ENCODE data around the gene ANKRD9.

Gene ANKRD9

GRCh38 chr14:102487204-102487577 lies 22.4 kb downstream of the ANKRD9 start:
- TF ChIP-seq GATA2 (IDR thresholded peaks at IDR 0.05; ENCODE audit: low read depth, low read length) = no peak
- no peak for TF ChIP-seq GATA3 (IDR thresholded peaks at IDR 0.05; ENCODE audit: low read depth, low read length)

DNA sequence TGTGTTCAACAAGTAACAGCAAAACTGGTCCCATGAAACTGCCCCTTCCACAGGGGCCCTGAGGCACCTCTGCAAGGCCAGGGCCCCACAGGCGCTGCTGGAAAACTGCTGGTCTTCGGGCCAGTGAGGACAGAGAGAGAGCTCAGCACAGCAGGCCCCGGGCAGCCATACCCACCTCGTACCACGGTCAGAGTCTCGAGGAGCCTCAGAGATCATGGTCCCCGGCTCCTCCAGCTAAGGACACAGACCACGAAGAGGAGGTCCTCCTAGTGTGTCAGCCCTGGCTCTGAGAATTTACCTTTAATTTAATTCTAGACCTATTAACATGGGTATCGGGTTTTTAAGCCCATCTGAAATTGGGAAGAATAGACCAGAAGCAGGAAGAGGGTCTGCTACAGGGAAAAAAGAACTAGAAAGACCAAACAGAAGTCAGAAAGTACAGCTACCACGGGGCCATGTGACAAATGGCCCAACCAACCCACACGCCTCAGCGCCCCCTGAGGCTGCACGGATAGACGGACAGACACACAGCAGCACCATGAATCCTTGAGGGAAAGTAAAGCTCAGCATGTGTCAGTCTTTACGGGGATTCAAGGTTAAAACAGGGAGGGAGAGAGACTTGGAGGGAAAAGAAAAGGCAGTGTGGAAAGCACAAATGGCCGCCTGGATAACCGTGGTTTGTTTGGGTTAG lies 22.9 kb downstream of the ANKRD9 start:
- TF ChIP-seq GATA3 (IDR thresholded peaks at IDR 0.05; ENCODE audit: low read depth, low read length) (no peak), GATA2 (IDR thresholded peaks at IDR 0.05; ENCODE audit: low read depth, low read length) (no peak)

DNA sequence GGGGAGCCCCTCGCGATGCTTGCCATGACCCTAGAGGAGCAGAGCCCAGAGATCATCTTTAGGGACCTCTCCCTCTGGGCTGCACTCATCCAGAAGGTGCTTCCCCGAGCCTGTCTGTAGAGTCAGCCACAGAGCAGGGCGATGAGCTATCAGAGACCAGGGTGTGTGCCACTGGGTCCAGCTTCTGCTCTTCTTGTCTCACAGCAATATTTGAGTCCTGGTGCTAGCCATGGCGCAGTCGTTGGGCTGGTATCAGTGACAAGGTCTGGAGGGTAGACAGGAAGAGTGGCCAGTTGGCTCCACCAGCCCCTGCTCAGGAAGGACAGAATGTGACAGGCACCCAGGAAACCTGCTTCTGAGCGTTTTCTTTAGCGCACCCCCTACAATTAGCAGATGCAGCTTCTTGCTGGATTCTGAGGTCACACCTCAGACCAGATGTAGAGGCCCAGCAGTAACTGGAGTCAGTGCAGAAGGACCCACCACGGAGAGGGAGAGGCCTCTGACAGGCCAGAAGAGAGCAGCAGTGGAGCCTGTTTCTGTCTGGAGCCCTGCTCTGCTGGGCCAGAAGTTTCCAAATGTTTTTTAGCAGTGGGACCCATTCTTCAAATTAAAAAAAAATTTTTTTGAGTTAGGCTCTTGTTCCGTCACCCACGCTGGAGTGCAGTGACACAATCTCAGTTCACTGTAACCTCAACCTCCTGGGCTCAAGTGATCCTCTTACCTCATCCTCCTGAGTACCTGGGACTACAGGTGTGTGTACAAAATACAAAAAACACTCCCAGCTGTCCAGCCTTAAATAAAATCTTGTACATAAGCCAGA lies 23.7 kb downstream of the ANKRD9 start:
- TF ChIP-seq GATA2 (IDR thresholded peaks at IDR 0.05; ENCODE audit: low read depth, low read length) (no peak), GATA3 (IDR thresholded peaks at IDR 0.05; ENCODE audit: low read depth, low read length) (no peak)

DNA sequence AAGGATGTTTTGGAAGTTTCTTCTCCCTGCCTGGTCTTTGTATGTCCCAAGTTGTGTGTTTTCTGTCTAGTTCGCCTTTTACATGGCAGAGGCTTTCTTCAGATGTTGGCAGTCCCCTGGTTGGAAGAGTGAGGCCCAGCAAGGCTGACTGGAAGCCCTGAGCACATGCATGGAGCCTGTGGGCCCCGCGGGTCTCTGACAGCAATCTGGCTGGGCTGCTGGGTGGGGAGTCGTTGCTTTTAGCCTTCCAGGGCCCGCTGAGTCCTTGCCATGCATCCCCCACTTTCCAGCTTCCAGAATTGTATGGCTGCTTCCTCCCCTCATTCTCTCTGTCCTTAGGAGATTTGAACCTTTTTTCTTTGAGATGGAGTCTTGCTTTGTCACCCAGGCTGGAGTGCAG lies 25.3 kb downstream of the ANKRD9 start:
- TF ChIP-seq GATA2 (IDR thresholded peaks at IDR 0.05; ENCODE audit: low read depth, low read length) = no peak
- TF ChIP-seq GATA3 (IDR thresholded peaks at IDR 0.05; ENCODE audit: low read depth, low read length) = no peak

- no peak for TF ChIP-seq GATA3 (IDR thresholded peaks at IDR 0.05; ENCODE audit: low read depth, low read length)
Observed at GRCh38 chr14:102481791-102482238, 27.8 kb downstream of the ANKRD9 start.

DNA sequence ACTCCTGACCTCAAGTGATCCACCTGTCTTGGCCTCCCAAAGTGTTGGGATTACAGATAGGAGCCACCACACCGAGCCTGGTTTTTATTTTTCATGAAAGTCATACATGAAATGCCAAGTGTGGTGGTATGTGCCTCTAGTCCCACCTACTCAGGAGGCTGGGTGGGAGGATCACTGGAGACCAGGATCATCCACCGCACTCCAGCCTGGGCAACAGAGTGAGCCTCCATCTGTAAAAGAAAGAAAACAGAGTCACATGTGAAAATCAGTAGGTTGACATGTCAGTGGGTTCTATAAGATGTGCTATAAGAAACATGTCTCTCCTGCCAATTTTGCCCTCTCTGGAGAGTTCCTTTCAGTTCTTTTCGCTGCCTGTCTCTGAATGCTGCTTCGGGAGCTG lies 28.2 kb downstream of the ANKRD9 start:
- TF ChIP-seq GATA3 (IDR thresholded peaks at IDR 0.05; ENCODE audit: low read depth, low read length) (no peak), GATA2 (IDR thresholded peaks at IDR 0.05; ENCODE audit: low read depth, low read length) (no peak)

GRCh38 chr14:102479777-102480176 lies 29.8 kb downstream of the ANKRD9 start:
- no peak for TF ChIP-seq GATA3 (IDR thresholded peaks at IDR 0.05; ENCODE audit: low read depth, low read length)
- TF ChIP-seq GATA2 (IDR thresholded peaks at IDR 0.05; ENCODE audit: low read depth, low read length) = no peak

GRCh38 chr14:102479107-102479506 lies 30.5 kb downstream of the ANKRD9 start:
- no peak for TF ChIP-seq GATA3 (IDR thresholded peaks at IDR 0.05; ENCODE audit: low read depth, low read length)
- no peak for TF ChIP-seq GATA2 (IDR thresholded peaks at IDR 0.05; ENCODE audit: low read depth, low read length)

DNA sequence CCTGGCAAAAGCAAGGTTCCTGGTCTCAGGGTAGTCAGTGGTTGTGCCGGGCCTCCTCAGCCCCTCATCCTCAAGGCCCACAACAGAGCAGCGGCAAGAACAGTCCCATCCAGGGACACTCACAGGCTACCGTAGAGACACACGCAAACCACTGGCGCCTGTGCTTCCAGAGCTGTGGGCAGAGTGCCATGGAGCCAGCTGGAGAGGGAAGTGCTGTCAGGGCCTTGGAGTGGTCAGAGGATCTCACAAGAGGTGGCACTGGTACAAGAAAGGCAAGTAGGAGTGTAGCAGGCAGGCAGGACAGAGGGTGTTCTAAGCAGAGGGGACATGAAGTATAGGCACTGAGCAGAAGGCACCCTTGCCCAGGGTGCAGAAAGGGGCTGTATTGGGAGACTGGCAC lies 34.6 kb downstream of the ANKRD9 start:
- no peak for TF ChIP-seq GATA2 (IDR thresholded peaks at IDR 0.05; ENCODE audit: low read depth, low read length)
- no peak for TF ChIP-seq GATA3 (IDR thresholded peaks at IDR 0.05; ENCODE audit: low read depth, low read length)

GRCh38 chr14:102473559-102473958 lies 36.0 kb downstream of the ANKRD9 start:
- no peak for TF ChIP-seq GATA3 (IDR thresholded peaks at IDR 0.05; ENCODE audit: low read depth, low read length)
- TF ChIP-seq GATA2 (IDR thresholded peaks at IDR 0.05; ENCODE audit: low read depth, low read length) = no peak

DNA sequence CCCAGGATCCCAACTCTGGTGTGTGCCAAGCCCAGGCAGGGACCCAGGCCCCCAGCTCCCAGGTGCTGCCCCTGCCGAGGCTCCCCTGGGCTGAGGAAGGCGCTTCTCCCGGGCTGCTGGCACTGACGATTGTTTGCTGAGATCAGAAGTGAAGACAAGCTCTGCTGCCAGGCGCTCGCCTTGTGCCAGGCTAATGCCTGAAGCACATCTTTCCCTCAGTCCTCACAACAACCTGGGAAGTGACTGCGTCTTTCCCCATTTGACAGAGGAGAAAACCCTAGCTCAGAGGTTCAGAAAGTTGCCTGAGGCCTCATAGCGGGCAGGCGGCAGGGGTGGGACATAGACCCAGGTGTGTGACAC lies 36.8 kb downstream of the ANKRD9 start:
- no peak for TF ChIP-seq GATA2 (IDR thresholded peaks at IDR 0.05; ENCODE audit: low read depth, low read length)
- TF ChIP-seq GATA3 (IDR thresholded peaks at IDR 0.05; ENCODE audit: low read depth, low read length) = no peak

DNA sequence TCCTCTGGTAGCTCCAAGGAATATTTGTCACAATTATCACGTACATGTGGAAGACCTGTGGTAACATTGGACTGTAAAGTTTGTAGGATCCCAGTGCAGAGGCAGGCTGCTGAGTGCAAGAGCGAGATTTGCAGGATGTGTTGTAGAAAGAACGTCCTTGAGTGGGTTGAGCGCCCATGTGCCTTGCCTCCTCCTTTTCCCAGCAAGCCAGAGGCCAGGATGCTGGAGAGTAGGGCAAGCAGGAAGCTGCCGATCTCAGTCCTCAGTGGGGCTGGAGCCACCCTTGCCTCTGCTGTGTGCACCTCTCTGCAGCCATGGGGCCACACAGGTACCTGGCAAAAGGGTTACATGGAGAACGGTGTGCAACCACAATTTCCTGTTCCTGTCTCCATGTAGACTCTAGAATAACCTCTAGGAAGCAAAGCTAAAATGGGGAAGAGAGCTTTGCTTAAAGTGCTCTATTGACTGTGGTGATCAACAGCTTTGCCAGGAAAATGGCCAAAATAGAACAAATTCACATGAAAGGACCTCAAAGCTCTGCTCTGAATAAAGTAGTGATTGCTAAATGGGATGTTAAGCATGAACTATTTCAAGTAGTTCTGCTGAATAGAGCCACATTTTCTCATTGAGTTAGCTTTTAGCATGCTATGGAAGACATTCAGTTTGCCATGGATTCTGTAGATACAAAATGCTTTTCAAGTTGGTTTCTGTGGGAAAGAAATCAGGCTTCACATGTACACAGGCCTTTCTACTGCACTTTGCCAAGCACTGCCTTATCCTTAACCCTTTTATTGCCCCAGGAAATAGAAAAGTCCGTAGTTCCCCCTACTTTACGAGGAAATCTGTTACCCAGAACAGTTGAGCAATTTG lies 37.4 kb downstream of the ANKRD9 start:
- TF ChIP-seq GATA3 (IDR thresholded peaks at IDR 0.05; ENCODE audit: low read depth, low read length) = no peak
- no peak for TF ChIP-seq GATA2 (IDR thresholded peaks at IDR 0.05; ENCODE audit: low read depth, low read length)

DNA sequence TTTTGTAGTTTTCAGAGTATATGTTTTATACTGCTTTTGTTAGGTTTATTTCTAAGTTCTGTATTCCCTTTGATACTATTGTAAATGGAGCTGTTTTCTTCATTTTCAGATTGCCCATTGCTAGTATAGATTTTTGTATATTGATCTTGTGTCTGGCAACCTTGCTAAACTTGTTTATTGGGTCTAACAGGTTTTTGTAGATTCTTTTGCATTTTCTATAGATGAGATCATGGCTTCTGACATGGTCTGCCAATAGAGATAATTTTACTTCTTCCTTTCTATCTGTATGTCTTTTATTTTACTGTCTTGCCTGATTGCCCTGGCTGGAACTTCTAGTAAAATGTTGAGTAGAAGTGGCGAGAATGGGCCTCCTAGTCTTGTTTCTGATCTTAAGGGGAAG lies 40.3 kb downstream of the ANKRD9 start:
- no peak for TF ChIP-seq GATA3 (IDR thresholded peaks at IDR 0.05; ENCODE audit: low read depth, low read length)
- TF ChIP-seq GATA2 (IDR thresholded peaks at IDR 0.05; ENCODE audit: low read depth, low read length) = no peak

GRCh38 chr14:102464846-102465341 lies 44.7 kb downstream of the ANKRD9 start:
- TF ChIP-seq GATA2 (IDR thresholded peaks at IDR 0.05; ENCODE audit: low read depth, low read length) = no peak
- TF ChIP-seq GATA3 (IDR thresholded peaks at IDR 0.05; ENCODE audit: low read depth, low read length) = no peak
